Cardiac muscle cell (in vitro differentiated cells and primary cell): ENCODE results near the gene EDN1. TPM values are rescaled to one million over a fixed set of nuclear protein-coding genes. Genes with fewer than 3 reads are reported as not detected.
A peak's percentile ranks its signal among the peaks of the same experiment; 100 is the strongest.

Experiments used
- DNase-seq, 2 donors: peaks; one replicate each; pipeline versions ENCODE4 v3.0.0 to v3.0.0-alpha.2; 2010 to 2017; ENCODE audit warnings: low read depth in 1 of 2, low spot score in 1 of 2
- H3K27ac ChIP-seq: fragments of 200-600 bp; sonication (generic); 2 replicates; pipeline ENCODE4 v1.5.1; 2016
- H3K27me3 ChIP-seq: fragments of 200-600 bp; sonication (generic); 2 replicates; pipeline ENCODE4 v1.6.0; 2016; ENCODE audit warnings: control low read depth
- H3K36me3 ChIP-seq: fragments of 200-600 bp; sonication (generic); 2 replicates; pipeline ENCODE4 v1.5.1; 2016; ENCODE audit warnings: control low read depth
- H3K4me1 ChIP-seq: fragments of 200-600 bp; sonication (generic); 2 replicates; pipeline ENCODE4 v1.8.1; 2017; ENCODE audit warnings: low read depth, mild to moderate bottlenecking, mixed run types
- H3K4me3 ChIP-seq: fragments of 200-600 bp; sonication (generic); 2 replicates; pipeline ENCODE4 v1.5.1; 2016; ENCODE audit warnings: mild to moderate bottlenecking
- H3K9me3 ChIP-seq: fragments of 200-600 bp; sonication (generic); 2 replicates; pipeline ENCODE4 v1.5.1; 2017; ENCODE audit warnings: low read depth, mild to moderate bottlenecking, control low read depth
- CTCF ChIP-seq: IDR thresholded peaks from 2 replicates; pipeline ENCODE4 v1.5.1; 2012; ENCODE audit warnings: low read depth, mild to moderate bottlenecking, low read length
- polyA plus RNA-seq: library from polyadenylated mRNA; unstranded; fragments of >200 nt; fragmentation: Nextera tagmentation; extraction: Ambion mirVana; gene quantifications from 2 replicates; pipeline ENCODE4 v1.2.1, GENCODE V29; 2016
- total RNA-seq: library from RNA; depleted of rRNA; stranded (reverse); fragments of >200 nt; gene quantifications from 2 replicates; pipeline ENCODE4 v1.2.3, GENCODE V29; 2016

EDN1 gene
- total and polyA plus RNA-seq, 2 experiments from 2014 or later, result 0.86 to 1.2 TPM

DNA sequence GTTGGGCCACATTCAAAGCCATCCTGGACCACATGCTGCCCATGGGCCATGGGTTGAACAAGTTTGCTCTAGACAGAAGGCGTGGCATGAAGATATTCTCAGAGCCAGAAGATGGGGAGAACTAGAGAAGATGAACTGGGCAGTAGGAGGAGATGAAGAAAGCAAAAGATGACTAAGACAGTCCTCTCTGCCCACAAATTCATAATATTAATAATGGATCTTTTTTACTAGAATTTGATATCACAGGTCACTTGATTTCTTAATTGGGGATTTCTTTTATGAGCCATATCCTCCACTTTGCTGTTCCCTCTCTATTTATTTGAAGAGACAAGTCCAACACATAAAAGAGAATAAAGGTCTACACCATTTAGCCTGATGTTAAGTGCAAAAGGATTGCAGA lies 25.5 kb upstream of the EDN1 start:
- Histone ChIP-seq H3K27ac (no peak overlapping the region), H3K4me1 (no peaks in the 10 kb centered on the region), H3K36me3 (no peaks in the 10 kb centered on the region), H3K4me3 (no peak overlapping the region), H3K9me3 (no peaks in the 10 kb centered on the region), H3K27me3 (no peaks in the 10 kb centered on the region)
- no peak for DNase-seq
- no peak for TF ChIP-seq CTCF

DNA sequence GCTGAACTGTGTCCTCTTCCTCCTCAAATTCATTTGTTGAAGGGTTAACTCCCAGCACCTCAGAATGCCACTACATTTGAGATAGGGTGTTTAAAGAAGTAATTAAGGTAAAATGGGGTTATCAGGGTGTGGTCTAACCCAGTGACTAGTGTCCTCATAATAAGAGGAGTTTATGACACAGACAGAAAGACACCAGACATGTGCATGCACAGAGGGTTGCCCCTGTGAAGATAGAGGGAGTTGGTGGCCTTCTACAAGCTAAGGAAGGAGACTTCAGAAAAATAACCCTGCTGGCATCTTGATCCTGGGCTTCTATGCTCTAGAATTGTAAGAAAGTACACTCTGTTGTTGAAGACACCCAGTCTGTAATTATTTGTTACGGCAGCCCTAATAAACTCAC lies 24.9 kb upstream of the EDN1 start:
- Histone ChIP-seq H3K9me3 (no peaks in the 10 kb centered on the region), H3K36me3 (no peaks in the 10 kb centered on the region), H3K4me3 (no peak overlapping the region), H3K27me3 (no peaks in the 10 kb centered on the region), H3K27ac (no peak overlapping the region), H3K4me1 (no peaks in the 10 kb centered on the region)
- TF ChIP-seq CTCF, result no peak
- no peak for DNase-seq

- Histone ChIP-seq H3K27me3 (no peaks in the 10 kb centered on the region), H3K27ac (no peak overlapping the region), H3K36me3 (no peaks in the 10 kb centered on the region), H3K9me3 (no peaks in the 10 kb centered on the region), H3K4me1 (no peaks in the 10 kb centered on the region), H3K4me3 (no peak overlapping the region)
- no peak for TF ChIP-seq CTCF
- peak in 1 of 2 donors; percentile 7 for DNase-seq
Observed at GRCh38 chr6:12265791-12266190, 24.4 kb upstream of the EDN1 start.

- H3K9me3 ChIP-seq, result no peaks in the 10 kb centered on the region
- no peak for TF ChIP-seq CTCF
- H3K4me3 ChIP-seq, result no peak overlapping the region
- H3K4me1 ChIP-seq, result no peaks in the 10 kb centered on the region
- no peak overlapping the region for H3K27ac ChIP-seq
- no peaks in the 10 kb centered on the region for H3K27me3 ChIP-seq
- H3K36me3 ChIP-seq, result no peaks in the 10 kb centered on the region
- DNase-seq, result peak in 1 of 2 donors; percentile 70
Observed at GRCh38 chr6:12266571-12266970, 23.6 kb upstream of the EDN1 start.

- H3K4me3 ChIP-seq, result no peak overlapping the region
- TF ChIP-seq CTCF, result no peak
- H3K27ac ChIP-seq, result no peak overlapping the region
- H3K36me3 ChIP-seq, result no peaks in the 10 kb centered on the region
- no peak for DNase-seq
- H3K9me3 ChIP-seq, result no peaks in the 10 kb centered on the region
- no peaks in the 10 kb centered on the region for H3K4me1 ChIP-seq
- no peaks in the 10 kb centered on the region for H3K27me3 ChIP-seq
Observed at GRCh38 chr6:12269110-12269509, 21.1 kb upstream of the EDN1 start.
